Astrocyte of the cerebellum (primary cell): ENCODE results near the gene ORAI3.

Experiments
- DNase-seq: peaks from one replicate; pipeline ENCODE4 v3.0.0-alpha.2; 2011; ENCODE audit warnings: low read depth
- H3K4me3 ChIP-seq: 2 replicates; pipeline ENCODE4 v1.5.1; 2011; ENCODE audit warnings: mild to moderate bottlenecking, low read depth, low read length, moderate library complexity
- CTCF ChIP-seq: IDR thresholded peaks from 2 replicates; pipeline ENCODE4 v1.5.1; 2012; ENCODE audit warnings: low read length, low read depth, moderate library complexity, mild to moderate bottlenecking; ENCODE audit errors: missing control alignments
- in situ Hi-C: cut with HindIII; loops from 2 replicates; pipeline ENCODE4 v1.10.0; 2017; ENCODE audit warnings: low sequenced_read_pairs

ORAI3 gene

DNA sequence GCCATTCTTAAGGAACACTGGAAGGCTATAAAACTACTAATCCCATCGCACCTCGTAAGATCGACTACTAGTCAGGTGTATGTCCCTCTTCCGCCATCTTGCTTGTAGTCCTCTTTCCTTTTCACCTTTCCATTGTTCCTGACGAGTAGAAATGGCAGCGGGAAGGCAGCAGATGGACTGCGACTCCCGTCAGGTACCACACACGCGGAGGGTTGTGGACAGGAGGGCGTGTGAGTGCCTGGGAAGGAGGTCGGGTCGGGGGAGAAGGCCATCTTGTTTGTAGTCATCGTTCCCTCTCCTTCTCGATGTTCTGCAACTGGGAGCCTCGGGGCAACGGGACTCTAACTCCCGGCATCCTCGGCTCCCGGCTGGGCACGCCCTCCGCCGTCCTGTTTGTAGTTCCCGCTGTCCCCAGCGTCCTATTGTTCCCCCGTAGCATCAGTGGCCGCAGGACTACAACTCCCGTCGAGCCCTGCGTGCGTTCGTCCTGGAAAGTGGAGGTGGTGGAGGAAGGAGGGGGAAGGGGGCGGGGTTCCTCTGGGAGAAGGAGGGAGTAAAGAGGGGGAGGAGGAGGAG lies 25.8 kb upstream of the ORAI3 start:
- H3K4me3 ChIP-seq, result peak overlapping the region; percentile 62
- no peak for TF ChIP-seq CTCF
- in situ Hi-C loops, result no loop called here
- DNase-seq, result peak; percentile 99

- peak within 1 kb of the TSS; percentile 62 for H3K4me3 ChIP-seq
- DNase-seq, result no peak
- no peak for TF ChIP-seq CTCF
- in situ Hi-C loops, result no loop called here
Measured at GRCh38 chr16:30923554-30924075, 25.3 kb upstream of the ORAI3 start, which contains the start of gene FBXL19. Gene FBXL19 (plus strand): TSS chr16:30923572. CDS start chr16:30925755, 2,183 bp downstream.

- no peak for DNase-seq
- TF ChIP-seq CTCF, result no peak
- peak overlapping the region; percentile 62 for H3K4me3 ChIP-seq
- in situ Hi-C loops, result no loop called here
Measured at GRCh38 chr16:30924076-30924912, 24.6 kb upstream of the ORAI3 start.

DNA sequence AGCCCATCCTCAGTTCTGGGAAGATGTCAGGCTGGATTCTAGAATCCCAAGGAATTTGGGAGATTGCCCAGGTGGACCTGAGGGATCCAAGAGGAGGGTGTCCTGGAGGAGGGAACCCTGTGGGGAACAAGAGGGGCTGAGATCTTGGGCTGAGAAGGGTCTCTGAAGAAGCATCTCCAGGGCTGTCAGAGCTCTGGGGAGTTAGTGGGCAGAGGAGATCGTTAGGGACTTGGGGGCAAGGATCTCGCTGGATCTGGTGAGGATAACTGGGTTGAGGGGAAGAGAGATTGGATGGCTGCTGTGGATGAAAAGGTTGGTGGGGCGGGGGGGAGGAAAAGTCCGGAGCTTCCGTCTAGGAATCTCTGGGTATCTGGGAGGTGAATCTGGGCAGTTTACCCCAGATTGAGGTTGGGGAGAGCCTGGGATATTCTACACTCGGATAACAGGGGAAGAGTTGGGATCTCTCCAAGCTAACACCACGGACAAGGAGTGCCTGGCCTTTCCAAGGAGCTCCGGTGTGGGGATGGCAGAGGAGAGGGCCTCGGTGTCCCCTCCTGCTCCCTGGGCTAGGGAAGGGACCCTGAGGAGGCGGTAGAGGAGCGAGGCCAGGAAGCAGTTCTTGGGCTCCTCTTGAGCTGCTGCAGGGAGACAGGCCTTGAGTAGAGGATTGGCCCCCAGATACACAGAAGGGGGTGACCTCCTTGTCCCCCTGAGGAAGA lies 23.8 kb upstream of the ORAI3 start:
- in situ Hi-C loops, result loop anchor here (25.0 kb wide), 1 partner anchor 137 kb away; the partner anchor contains the start of genes ZNF646 and ZNF668
- H3K4me3 ChIP-seq, result peak overlapping the region; percentile 62
- no peak for DNase-seq
- TF ChIP-seq CTCF, result no peak

DNA sequence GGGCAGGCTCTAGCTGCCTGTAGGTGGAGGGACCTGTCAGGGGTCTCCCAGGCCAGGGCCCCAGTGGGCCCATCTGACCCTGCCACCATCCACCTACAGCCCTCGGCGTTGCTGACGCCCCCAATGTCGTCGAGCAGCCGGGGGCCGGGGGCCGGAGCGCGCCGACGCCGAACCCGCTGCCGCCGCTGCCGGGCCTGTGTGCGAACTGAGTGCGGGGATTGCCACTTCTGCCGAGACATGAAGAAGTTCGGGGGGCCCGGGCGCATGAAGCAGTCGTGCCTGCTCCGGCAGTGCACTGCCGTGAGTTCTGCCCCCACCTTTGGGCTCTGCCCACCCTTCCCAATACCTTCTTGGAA lies 23.3 kb upstream of the ORAI3 start:
- H3K4me3 ChIP-seq, result no peak overlapping the region
- no peak for TF ChIP-seq CTCF
- in situ Hi-C loops, result loop anchor here (25.0 kb wide), 1 partner anchor 137 kb away; the partner anchor contains the start of genes ZNF646 and ZNF668
- no peak for DNase-seq
